ENCODE data around the gene SPDEF. TPM values are rescaled to one million over a fixed set of nuclear protein-coding genes. Genes with fewer than 3 reads are reported as not detected.
A peak's percentile ranks its signal among the peaks of the same experiment; 100 is the strongest.

Gene SPDEF
- total RNA-seq, 2 donors from 2014 or later, result 0.80 TPM; not detected in 1

DNA sequence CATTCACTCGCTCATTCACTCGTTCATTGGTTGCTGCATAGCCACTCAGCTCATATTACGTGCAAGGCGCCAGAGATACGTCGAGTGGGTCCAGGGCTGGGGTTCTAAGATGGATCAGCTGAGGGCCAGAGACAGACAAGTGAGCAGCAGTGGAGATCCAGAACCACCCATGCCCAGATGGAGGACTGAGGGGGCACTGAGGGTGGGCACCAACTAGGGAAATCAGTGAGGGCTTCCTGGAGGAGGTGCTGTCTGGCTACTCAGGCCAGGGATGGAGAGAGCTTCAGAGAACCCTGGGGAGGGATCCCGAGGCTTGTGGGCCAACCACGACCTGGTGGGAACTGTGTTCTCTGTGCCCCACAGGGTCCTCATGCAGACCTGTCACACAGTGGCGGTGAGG, 364 bp upstream of the SPDEF start:
- H3K27ac Mint-ChIP-seq, result peak overlapping the region in 1 of 2 donors; percentile 18
- H3K9me3 Mint-ChIP-seq, result no peaks in the 10 kb centered on the region
- H3K36me3 Mint-ChIP-seq, result no peaks in the 10 kb centered on the region
- ATAC-seq (no peak), DNase-seq (ENCODE audit: low spot score in 2 of 2) (no peak)

GRCh38 chr6:34555328-34555727, 801 bp downstream of the SPDEF start:
- no peak for ATAC-seq
- Mint-ChIP-seq H3K9me3 (no peaks in the 10 kb centered on the region), H3K27ac (no peak overlapping the region), H3K36me3 (no peaks in the 10 kb centered on the region)
- no peak for DNase-seq (ENCODE audit: low spot score in 2 of 2)

DNA sequence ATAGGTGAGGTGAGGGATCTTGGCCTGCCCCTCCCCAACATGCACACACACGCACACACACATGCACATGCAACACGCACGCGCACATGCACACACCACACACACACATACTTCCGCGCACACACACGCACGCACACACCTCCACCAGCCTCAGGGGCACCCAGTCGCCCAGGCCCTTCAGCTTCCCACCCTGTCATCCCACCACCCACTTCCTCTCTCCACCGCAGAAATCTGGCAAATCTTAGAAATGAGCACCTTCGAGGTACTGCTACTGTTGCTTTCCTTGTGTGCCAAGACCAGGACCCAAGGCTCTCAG, 1.2 kb downstream of the SPDEF start:
- Mint-ChIP-seq H3K36me3 (no peaks in the 10 kb centered on the region), H3K27ac (no peak overlapping the region), H3K9me3 (no peaks in the 10 kb centered on the region)
- ATAC-seq, result peak in 1 of 2 donors; percentile 22
- no peak for DNase-seq (ENCODE audit: low spot score in 2 of 2)

GRCh38 chr6:34554291-34555006, 1.7 kb downstream of the SPDEF start:
- DNase-seq (ENCODE audit: low spot score in 2 of 2) (no peak), ATAC-seq (no peak)
- Mint-ChIP-seq H3K27ac (peak overlapping the region in 1 of 2 donors; percentile 56), H3K36me3 (no peaks in the 10 kb centered on the region), H3K9me3 (no peaks in the 10 kb centered on the region)

GRCh38 chr6:34553750-34554149, 2.4 kb downstream of the SPDEF start:
- no peaks in the 10 kb centered on the region for H3K9me3 Mint-ChIP-seq
- no peak for DNase-seq (ENCODE audit: low spot score in 2 of 2)
- H3K27ac Mint-ChIP-seq, result peak overlapping the region in 1 of 2 donors; percentile 56
- no peaks in the 10 kb centered on the region for H3K36me3 Mint-ChIP-seq
- no peak for ATAC-seq

DNA sequence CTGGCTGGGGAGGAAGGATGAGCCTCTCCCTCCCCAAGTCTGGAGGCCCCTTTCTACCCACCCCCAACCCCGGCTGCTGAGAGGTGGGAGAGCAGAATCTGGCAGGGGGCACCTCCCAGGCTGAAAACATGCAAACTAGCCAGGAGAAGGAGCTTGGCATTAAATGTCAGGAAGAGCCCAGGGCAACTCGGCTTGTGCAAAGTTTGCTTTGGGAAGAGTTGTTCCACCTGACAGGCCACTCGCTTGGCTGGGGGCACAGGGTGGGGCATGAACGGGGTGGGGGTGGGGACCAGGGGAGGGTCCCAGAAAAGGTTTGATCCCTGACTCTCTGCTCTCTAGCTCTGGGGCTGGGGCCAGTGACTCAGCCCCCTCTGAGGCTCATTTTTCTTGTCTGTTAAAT, 3.0 kb downstream of the SPDEF start:
- DNase-seq (ENCODE audit: low spot score in 2 of 2) (no peak), ATAC-seq (no peak)
- H3K36me3 Mint-ChIP-seq, result no peaks in the 10 kb centered on the region
- no peaks in the 10 kb centered on the region for H3K9me3 Mint-ChIP-seq
- peak overlapping the region in 1 of 2 donors; percentile 56 for H3K27ac Mint-ChIP-seq

GRCh38 chr6:34552620-34553019, 3.5 kb downstream of the SPDEF start:
- ATAC-seq (no peak), DNase-seq (ENCODE audit: low spot score in 2 of 2) (no peak)
- no peaks in the 10 kb centered on the region for H3K9me3 Mint-ChIP-seq
- H3K27ac Mint-ChIP-seq, result no peak overlapping the region
- no peaks in the 10 kb centered on the region for H3K36me3 Mint-ChIP-seq

- Mint-ChIP-seq H3K36me3 (no peaks in the 10 kb centered on the region), H3K9me3 (no peaks in the 10 kb centered on the region), H3K27ac (peak overlapping the region in 1 of 2 donors; percentile 50)
- ATAC-seq, result no peak
- no peak for DNase-seq (ENCODE audit: low spot score in 2 of 2)
These were observed 4.4 kb downstream of the SPDEF start for GRCh38 chr6:34551720-34552119.

DNA sequence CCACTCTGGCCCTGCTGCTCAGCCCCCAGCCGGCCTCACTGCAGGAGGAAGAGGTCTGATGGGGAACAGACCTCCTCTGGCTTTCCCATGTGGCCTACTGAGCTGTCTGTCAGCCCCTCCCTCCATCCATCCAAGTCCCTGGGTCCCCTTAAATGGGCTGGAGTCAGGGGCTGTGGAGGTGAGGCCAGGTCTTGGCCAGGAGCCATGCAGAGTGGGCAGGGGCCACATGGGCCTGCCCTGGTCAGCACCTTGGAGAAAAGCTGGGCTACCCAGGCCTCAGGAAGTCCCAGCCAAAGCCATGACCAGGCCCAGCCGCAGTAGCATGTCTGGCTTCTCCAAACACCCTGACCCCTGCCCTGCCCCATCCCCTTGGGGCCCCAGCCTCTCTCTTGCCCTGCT, 6.3 kb downstream of the SPDEF start:
- ATAC-seq (no peak), DNase-seq (ENCODE audit: low spot score in 2 of 2) (no peak)
- Mint-ChIP-seq H3K9me3 (no peaks in the 10 kb centered on the region), H3K36me3 (no peaks in the 10 kb centered on the region), H3K27ac (no peak overlapping the region)

- Mint-ChIP-seq H3K9me3 (no peaks in the 10 kb centered on the region), H3K36me3 (no peaks in the 10 kb centered on the region), H3K27ac (no peak overlapping the region)
- ATAC-seq, result no peak
- DNase-seq (ENCODE audit: low spot score in 2 of 2), result no peak
These were observed 6.9 kb downstream of the SPDEF start for GRCh38 chr6:34549026-34549803.

GRCh38 chr6:34547701-34548644, 8.2 kb downstream of the SPDEF start:
- ATAC-seq (no peak), DNase-seq (ENCODE audit: low spot score in 2 of 2) (no peak)
- Mint-ChIP-seq H3K27ac (no peak overlapping the region), H3K36me3 (no peaks in the 10 kb centered on the region), H3K9me3 (no peaks in the 10 kb centered on the region)

DNA sequence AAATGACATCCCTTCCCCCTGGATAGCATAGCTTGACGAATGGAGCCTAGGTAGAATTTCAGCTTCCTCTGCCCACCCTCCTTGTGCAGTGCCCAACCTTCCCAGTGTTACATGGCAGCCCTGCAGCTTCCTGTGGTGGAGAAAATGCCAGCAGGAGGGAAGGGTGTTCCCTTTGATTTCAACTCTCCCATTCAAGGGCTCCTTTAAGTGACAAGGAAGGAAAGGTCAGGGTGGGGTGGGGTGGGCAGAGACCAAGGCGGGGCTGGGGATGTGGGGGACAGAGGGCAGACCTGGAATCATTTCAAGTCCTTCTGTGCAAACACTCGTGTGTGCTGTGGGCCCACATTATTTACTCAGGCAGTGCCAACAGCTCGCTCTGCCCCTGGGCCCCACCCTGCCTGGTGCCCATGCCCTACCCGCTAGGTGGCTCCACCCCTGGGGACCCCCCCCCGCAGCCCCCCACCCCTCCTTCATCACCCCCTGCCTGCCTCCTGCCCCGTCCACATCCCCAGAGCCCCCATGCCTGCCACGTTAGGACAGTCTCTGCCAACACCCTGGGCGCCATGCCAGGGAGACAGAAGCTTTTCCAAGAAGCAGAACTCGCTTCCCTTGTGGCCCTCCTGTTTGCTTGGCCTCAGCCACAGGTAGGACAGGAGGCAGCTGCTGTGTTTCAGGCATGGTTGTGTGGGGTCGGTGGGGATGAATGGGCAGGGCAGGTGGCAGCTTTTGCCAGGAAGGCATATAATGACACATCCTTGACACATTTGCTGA, 9.4 kb downstream of the SPDEF start:
- Mint-ChIP-seq H3K27ac (no peak overlapping the region), H3K36me3 (no peaks in the 10 kb centered on the region), H3K9me3 (no peaks in the 10 kb centered on the region)
- no peak for DNase-seq (ENCODE audit: low spot score in 2 of 2)
- ATAC-seq, result no peak

- Mint-ChIP-seq H3K27ac (no peak overlapping the region), H3K9me3 (no peaks in the 10 kb centered on the region), H3K36me3 (no peaks in the 10 kb centered on the region)
- DNase-seq (ENCODE audit: low spot score in 2 of 2) (no peak), ATAC-seq (no peak)
These were observed 11.2 kb downstream of the SPDEF start for GRCh38 chr6:34544776-34545471.

- Mint-ChIP-seq H3K27ac (no peak overlapping the region), H3K9me3 (no peaks in the 10 kb centered on the region), H3K36me3 (no peaks in the 10 kb centered on the region)
- DNase-seq (ENCODE audit: low spot score in 2 of 2), result no peak
- no peak for ATAC-seq
These were observed 12.0 kb downstream of the SPDEF start for GRCh38 chr6:34544052-34544604.

DNA sequence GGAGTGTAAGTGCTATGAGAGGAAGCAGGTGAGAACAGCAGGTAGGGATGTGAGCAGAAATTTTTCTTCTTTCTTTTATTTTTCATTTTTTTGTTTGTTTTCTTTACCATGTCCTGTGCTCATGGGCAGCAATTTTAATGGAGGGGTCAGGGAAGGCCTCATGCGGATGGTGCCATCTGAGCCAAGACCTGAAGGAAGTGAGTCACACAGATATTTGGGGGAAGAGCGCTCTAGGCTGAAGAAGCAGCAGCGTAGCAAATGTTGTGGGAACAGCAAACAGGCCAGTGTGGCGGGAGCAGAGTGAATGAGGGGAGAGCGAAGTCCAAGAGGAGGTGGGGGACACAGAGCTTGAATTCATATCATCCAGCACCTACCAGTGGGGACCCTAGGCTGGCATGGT, 12.7 kb downstream of the SPDEF start:
- H3K9me3 Mint-ChIP-seq, result no peaks in the 10 kb centered on the region
- no peak overlapping the region for H3K27ac Mint-ChIP-seq
- H3K36me3 Mint-ChIP-seq, result no peaks in the 10 kb centered on the region
- DNase-seq (ENCODE audit: low spot score in 2 of 2) (no peak), ATAC-seq (no peak)

DNA sequence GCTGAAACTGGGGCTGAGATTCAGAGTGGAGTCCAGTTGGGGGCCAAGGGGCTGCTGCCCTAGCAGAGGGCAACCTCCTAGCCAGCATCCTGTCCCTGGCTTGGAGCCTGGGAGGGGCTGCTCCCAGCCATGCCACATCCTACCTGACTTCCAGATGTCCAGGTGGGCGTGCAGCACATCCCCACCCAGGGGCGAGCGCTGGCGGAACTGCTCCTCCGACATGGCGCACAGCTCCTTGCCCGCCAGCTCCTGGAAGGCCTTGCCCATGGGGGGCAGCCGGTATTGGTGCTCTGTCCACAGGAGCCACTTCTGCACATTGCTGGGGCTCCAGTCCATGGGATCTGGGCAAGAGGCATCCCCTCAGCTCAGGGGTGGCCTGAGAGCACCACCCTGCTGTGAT, 15.3 kb downstream of the SPDEF start:
- H3K27ac Mint-ChIP-seq, result no peak overlapping the region
- DNase-seq (ENCODE audit: low spot score in 2 of 2), result no peak

More for the DNA sequence above, 15.3 kb downstream of the SPDEF start:
- no peak for ATAC-seq
- Mint-ChIP-seq H3K36me3 (no peaks in the 10 kb centered on the region), H3K9me3 (no peaks in the 10 kb centered on the region)

Data from activated naive CD4-positive, alpha-beta T cell treated with anti-CD3 and anti-CD28 coated beads, Interleukin-2, amount 50 U/mL, for 72 hours (primary cell).